ENCODE measurements around the gene CACNA1C. TPM values are rescaled to one million over a fixed set of nuclear protein-coding genes. Genes with fewer than 3 reads are reported as not detected.

The CACNA1C gene
- total RNA-seq, 1 experiment from 2014 or later: 1.1 TPM

GRCh38 chr12:2722806-2723205 is 670.0 kb downstream of the CACNA1C start:
- Histone ChIP-seq H3K4ac (ENCODE audit: low read depth, low read length) (no peak overlapping the region), H3K79me1 (ENCODE audit: insufficient read depth, low read depth, low read length, poor library complexity, severe bottlenecking) (no peaks in the 10 kb centered on the region), H3K4me1 (ENCODE audit: insufficient read depth, low read length) (no peaks in the 10 kb centered on the region), H3K23ac (ENCODE audit: insufficient read length, low read depth, low read length) (no peak overlapping the region), H3K56ac (ENCODE audit: insufficient read length, low read depth, low read length) (no peak overlapping the region), H3K9me3 (ENCODE audit: control insufficient read depth, low read depth, low read length) (no peaks in the 10 kb centered on the region), H4K5ac (ENCODE audit: insufficient read length, low read depth, low read length) (no peak overlapping the region), H2BK12ac (ENCODE audit: insufficient read length, low read depth, low read length) (no peak overlapping the region), H2BK20ac (ENCODE audit: low read depth, low read length, poor library complexity, severe bottlenecking) (no peak overlapping the region), H3K4me2 (ENCODE audit: insufficient read depth, insufficient read length, low read length) (no peak overlapping the region), H2BK15ac (ENCODE audit: low read depth, low read length) (no peak overlapping the region), H2AFZ (ENCODE audit: low read length) (no peak overlapping the region), H2BK5ac (ENCODE audit: insufficient read length, low read length) (no peak overlapping the region), H4K20me1 (ENCODE audit: control insufficient read depth, insufficient read depth, insufficient read length) (no peaks in the 10 kb centered on the region), H3K23me2 (ENCODE audit: insufficient read length, low read depth, low read length, poor library complexity, severe bottlenecking) (no peaks in the 10 kb centered on the region), H4K91ac (ENCODE audit: insufficient read length, low read depth, low read length) (no peak overlapping the region), H3T11ph (ENCODE audit: low read length) (no peak overlapping the region), H4K8ac (replicated peaks; ENCODE audit: insufficient read length, low read depth, low read length) (no peak overlapping the region), H3K14ac (ENCODE audit: insufficient read depth, low read length) (no peak overlapping the region), H3K79me2 (ENCODE audit: insufficient read depth, low read length) (no peaks in the 10 kb centered on the region), H2AK5ac (ENCODE audit: insufficient read length, low read length) (no peak overlapping the region), H3K27me3 (ENCODE audit: insufficient read depth, low read length) (no peaks in the 10 kb centered on the region; the same call in 1 of the 2 replicates), H3K27ac (ENCODE audit: insufficient read length, low read depth, low read length) (no peak overlapping the region), H3K9ac (ENCODE audit: extremely low read depth, insufficient read length, low read length) (no peak overlapping the region), H2BK120ac (ENCODE audit: low read depth, low read length, poor library complexity, severe bottlenecking) (no peak overlapping the region), H3K18ac (ENCODE audit: insufficient read length, low read depth, low read length) (no peak overlapping the region)
- no peaks in the 10 kb centered on the region for H3K4me1 Mint-ChIP-seq
- no peaks in the 10 kb centered on the region for H3K36me3 Mint-ChIP-seq (ENCODE audit: insufficient read depth in 1 of 3, low read depth in 3 of 3)
- H3K4me3 Mint-ChIP-seq: no peak overlapping the region
- DNase-seq: no peak
- no peak overlapping the region for H3K27ac Mint-ChIP-seq
- no CpG with 5 or more reads among the region's 1 CpG for WGBS (ENCODE audit: extremely low coverage, insufficient read length, low lambda C conversion rate)
- no peaks in the 10 kb centered on the region for H3K9me3 Mint-ChIP-seq
- H3K27me3 Mint-ChIP-seq (ENCODE audit: low read depth): peaks cover 30% of the 10 kb centered on the region
- TF ChIP-seq CTCF (conservative IDR thresholded peaks at IDR 0.05): no peak

Data from H9 (cell line).